ENCODE data around the gene MEFV.

MEFV gene

DNA sequence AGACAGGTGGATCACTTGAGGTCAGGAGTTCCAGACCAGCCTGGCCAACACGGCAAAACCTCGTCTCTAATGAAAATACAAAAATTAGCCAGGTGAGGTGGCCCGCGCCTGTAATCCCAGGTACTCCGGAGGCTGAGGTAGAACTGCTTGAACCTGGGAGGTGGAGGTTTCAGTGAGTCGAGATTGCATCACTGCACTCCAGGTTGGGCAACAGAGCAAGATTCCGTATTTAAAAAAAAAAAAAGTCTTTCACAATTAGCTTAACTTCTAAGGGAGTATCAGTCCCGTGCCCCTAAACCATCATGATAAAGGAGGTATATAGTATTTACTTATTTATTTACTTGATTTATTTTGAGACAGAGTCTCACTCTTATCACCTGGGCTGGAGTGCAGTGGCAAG lies 3.4 kb upstream of the MEFV start:
- Histone ChIP-seq H3K4me3 (no peak overlapping the region), H3K27ac (no peak overlapping the region), H3K9me3 (ENCODE audit: low read depth, low read length) (no peaks in the 10 kb centered on the region), H3K36me3 (ENCODE audit: insufficient read depth, low read length) (no peaks in the 10 kb centered on the region), H3K9ac (ENCODE audit: insufficient read length) (no peak overlapping the region)
- no peak for DNase-seq (ENCODE audit: low read depth, low spot score)
- TF ChIP-seq EZH2 (IDR thresholded peaks at IDR 0.05) (no peak), FOXP2 (optimal IDR thresholded peaks at IDR 0.05; ENCODE audit: control extremely low read depth, extremely low read length, insufficient read depth) (no peak), POLR2AphosphoS5 (IDR thresholded peaks at IDR 0.05; ENCODE audit: borderline replicate concordance, low read depth, low read length) (no peak)

DNA sequence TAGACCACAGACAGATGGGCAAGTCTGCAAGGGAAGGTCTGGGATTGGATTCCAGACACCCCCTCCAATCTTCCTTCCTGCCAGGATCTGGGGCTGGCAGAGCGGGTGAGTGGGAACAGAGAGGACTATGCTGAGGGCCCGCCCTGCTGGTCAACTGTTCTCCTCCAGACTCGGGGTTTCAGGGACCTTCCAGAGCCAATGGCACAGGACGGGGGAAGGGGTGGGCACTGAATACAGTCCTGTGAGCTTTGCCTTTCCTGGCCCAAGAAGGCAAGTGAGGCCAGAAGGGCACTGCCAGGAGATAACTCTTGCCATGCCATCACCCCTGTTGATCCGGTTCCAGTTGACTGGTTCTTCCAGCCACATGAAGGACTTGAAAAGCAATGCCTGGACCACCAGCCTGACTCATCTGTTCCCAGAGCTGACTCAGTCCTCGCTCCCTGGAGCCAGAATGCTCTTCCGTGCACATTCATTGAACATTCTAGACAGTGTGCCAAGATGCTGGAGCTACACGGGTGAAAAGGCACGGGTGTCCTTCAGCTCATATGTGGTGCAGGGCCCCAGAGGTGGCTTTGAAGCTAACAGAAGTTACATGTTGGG lies 533 bp upstream of the MEFV start:
- TF ChIP-seq POLR2AphosphoS5 (IDR thresholded peaks at IDR 0.05; ENCODE audit: borderline replicate concordance, low read depth, low read length) (no peak), EZH2 (IDR thresholded peaks at IDR 0.05) (no peak)
- Histone ChIP-seq H3K9ac (ENCODE audit: insufficient read length) (no peak overlapping the region), H3K27ac (no peak overlapping the region), H3K4me3 (no peak overlapping the region), H3K9me3 (ENCODE audit: low read depth, low read length) (no peaks in the 10 kb centered on the region), H3K36me3 (ENCODE audit: insufficient read depth, low read length) (no peaks in the 10 kb centered on the region)
- DNase-seq (ENCODE audit: low read depth, low spot score) = no peak

DNA sequence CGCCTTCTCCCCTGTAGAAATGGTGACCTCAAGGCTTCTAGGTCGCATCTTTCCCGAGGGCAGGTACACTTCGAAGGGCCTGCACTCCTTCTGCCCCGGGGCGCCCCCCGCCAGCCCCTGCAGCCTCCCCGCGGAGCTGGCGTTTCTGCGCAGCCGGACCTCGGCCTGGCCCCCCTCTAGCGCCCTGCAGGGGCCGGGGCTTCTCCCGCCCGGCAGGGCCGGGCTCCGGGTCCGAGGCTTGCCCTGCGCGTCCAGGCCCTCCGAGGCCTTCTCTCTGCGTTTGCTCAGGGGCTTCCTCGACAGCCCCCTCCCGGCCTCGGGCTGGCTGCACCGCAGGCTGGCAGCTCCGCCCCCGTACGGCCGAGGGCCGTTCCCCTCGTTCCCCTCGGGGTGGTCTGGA lies 2.1 kb downstream of the MEFV start:
- DNase-seq (ENCODE audit: low read depth, low spot score) = no peak
- no peaks in the 10 kb centered on the region for H3K9me3 ChIP-seq (ENCODE audit: low read depth, low read length)
- H3K27ac ChIP-seq = no peak overlapping the region
- no peak for TF ChIP-seq FOXP2 (optimal IDR thresholded peaks at IDR 0.05; ENCODE audit: control extremely low read depth, extremely low read length, insufficient read depth)
- no peak for TF ChIP-seq EZH2 (IDR thresholded peaks at IDR 0.05)
- TF ChIP-seq POLR2AphosphoS5 (IDR thresholded peaks at IDR 0.05; ENCODE audit: borderline replicate concordance, low read depth, low read length) = no peak
- H3K4me3 ChIP-seq = no peak overlapping the region
- no peaks in the 10 kb centered on the region for H3K36me3 ChIP-seq (ENCODE audit: insufficient read depth, low read length)
- H3K9ac ChIP-seq (ENCODE audit: insufficient read length) = no peak overlapping the region

- no peak for TF ChIP-seq EZH2 (IDR thresholded peaks at IDR 0.05)
- no peak for TF ChIP-seq FOXP2 (optimal IDR thresholded peaks at IDR 0.05; ENCODE audit: control extremely low read depth, extremely low read length, insufficient read depth)
- no peak for TF ChIP-seq POLR2AphosphoS5 (IDR thresholded peaks at IDR 0.05; ENCODE audit: borderline replicate concordance, low read depth, low read length)
- Histone ChIP-seq H3K9ac (ENCODE audit: insufficient read length) (no peak overlapping the region), H3K4me3 (no peak overlapping the region), H3K36me3 (ENCODE audit: insufficient read depth, low read length) (no peaks in the 10 kb centered on the region), H3K9me3 (ENCODE audit: low read depth, low read length) (no peaks in the 10 kb centered on the region), H3K27ac (no peak overlapping the region)
- no peak for DNase-seq (ENCODE audit: low read depth, low spot score)
These were observed 3.5 kb downstream of the MEFV start for GRCh38 chr16:3252967-3253366.

DNA sequence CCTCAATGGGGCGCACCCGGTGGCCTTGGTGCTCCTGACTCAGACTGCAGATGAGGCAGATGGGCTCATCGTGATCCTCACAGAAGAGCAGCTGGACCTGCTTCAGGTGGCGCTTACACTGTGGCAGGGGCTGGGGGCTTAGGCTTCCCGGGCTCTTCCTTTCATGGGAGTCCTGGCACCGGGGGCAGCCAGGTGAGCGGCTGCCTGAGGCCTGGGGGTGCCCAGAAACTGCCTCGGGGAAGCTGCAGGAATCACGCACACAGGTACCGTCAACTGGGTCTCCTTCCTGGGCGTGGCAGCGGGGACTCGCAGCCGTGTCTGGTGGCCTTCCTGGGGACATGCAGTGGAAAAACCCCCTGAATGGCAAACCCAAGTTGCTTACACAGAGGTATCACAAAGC lies 7.0 kb downstream of the MEFV start:
- no peak for DNase-seq (ENCODE audit: low read depth, low spot score)
- no peaks in the 10 kb centered on the region for H3K36me3 ChIP-seq (ENCODE audit: insufficient read depth, low read length)
- no peak overlapping the region for H3K27ac ChIP-seq
- TF ChIP-seq FOXP2 (optimal IDR thresholded peaks at IDR 0.05; ENCODE audit: control extremely low read depth, extremely low read length, insufficient read depth) = no peak
- TF ChIP-seq POLR2AphosphoS5 (IDR thresholded peaks at IDR 0.05; ENCODE audit: borderline replicate concordance, low read depth, low read length) = no peak
- TF ChIP-seq EZH2 (IDR thresholded peaks at IDR 0.05) = no peak
- H3K9ac ChIP-seq (ENCODE audit: insufficient read length) = no peak overlapping the region
- H3K9me3 ChIP-seq (ENCODE audit: low read depth, low read length) = no peaks in the 10 kb centered on the region
- no peak overlapping the region for H3K4me3 ChIP-seq

- Histone ChIP-seq H3K4me3 (no peak overlapping the region), H3K9me3 (ENCODE audit: low read depth, low read length) (no peaks in the 10 kb centered on the region), H3K27ac (no peak overlapping the region), H3K36me3 (ENCODE audit: insufficient read depth, low read length) (no peaks in the 10 kb centered on the region), H3K9ac (ENCODE audit: insufficient read length) (no peak overlapping the region)
- no peak for TF ChIP-seq POLR2AphosphoS5 (IDR thresholded peaks at IDR 0.05; ENCODE audit: borderline replicate concordance, low read depth, low read length)
- no peak for TF ChIP-seq EZH2 (IDR thresholded peaks at IDR 0.05)
- no peak for TF ChIP-seq FOXP2 (optimal IDR thresholded peaks at IDR 0.05; ENCODE audit: control extremely low read depth, extremely low read length, insufficient read depth)
- no peak for DNase-seq (ENCODE audit: low read depth, low spot score)
These were observed 7.4 kb downstream of the MEFV start for GRCh38 chr16:3249020-3249419.

GRCh38 chr16:3248596-3248995 lies 7.8 kb downstream of the MEFV start:
- DNase-seq (ENCODE audit: low read depth, low spot score) = no peak
- Histone ChIP-seq H3K4me3 (no peak overlapping the region), H3K27ac (no peak overlapping the region), H3K9me3 (ENCODE audit: low read depth, low read length) (no peaks in the 10 kb centered on the region), H3K36me3 (ENCODE audit: insufficient read depth, low read length) (no peaks in the 10 kb centered on the region), H3K9ac (ENCODE audit: insufficient read length) (no peak overlapping the region)
- TF ChIP-seq EZH2 (IDR thresholded peaks at IDR 0.05) (no peak), POLR2AphosphoS5 (IDR thresholded peaks at IDR 0.05; ENCODE audit: borderline replicate concordance, low read depth, low read length) (no peak), FOXP2 (optimal IDR thresholded peaks at IDR 0.05; ENCODE audit: control extremely low read depth, extremely low read length, insufficient read depth) (no peak)

GRCh38 chr16:3246876-3247275 lies 9.6 kb downstream of the MEFV start:
- TF ChIP-seq FOXP2 (optimal IDR thresholded peaks at IDR 0.05; ENCODE audit: control extremely low read depth, extremely low read length, insufficient read depth) (no peak), EZH2 (IDR thresholded peaks at IDR 0.05) (no peak), POLR2AphosphoS5 (IDR thresholded peaks at IDR 0.05; ENCODE audit: borderline replicate concordance, low read depth, low read length) (no peak)
- DNase-seq (ENCODE audit: low read depth, low spot score) = no peak

DNA sequence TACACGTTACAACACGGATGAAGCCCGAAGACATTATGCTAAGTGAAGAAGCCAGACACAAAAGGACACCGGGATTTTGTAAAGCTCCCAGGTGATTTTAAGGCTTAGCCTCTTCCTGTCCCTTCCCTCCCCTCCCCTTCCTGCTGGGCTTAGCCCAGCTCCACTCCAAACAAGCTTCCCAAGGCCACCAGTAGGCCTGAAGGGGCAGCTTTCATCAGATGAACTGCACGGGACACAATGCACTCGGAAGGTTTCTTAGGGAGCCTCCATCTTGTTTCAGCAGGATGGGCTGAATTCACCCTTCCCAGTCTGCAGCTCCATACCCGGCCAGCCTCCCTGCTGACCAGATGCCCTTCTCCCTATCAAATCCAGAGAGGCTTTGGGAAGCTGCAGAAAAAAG lies 10.4 kb downstream of the MEFV start:
- Histone ChIP-seq H3K9me3 (ENCODE audit: low read depth, low read length) (no peaks in the 10 kb centered on the region), H3K9ac (ENCODE audit: insufficient read length) (no peak overlapping the region), H3K36me3 (ENCODE audit: insufficient read depth, low read length) (no peaks in the 10 kb centered on the region), H3K4me3 (no peak overlapping the region), H3K27ac (no peak overlapping the region)
- TF ChIP-seq POLR2AphosphoS5 (IDR thresholded peaks at IDR 0.05; ENCODE audit: borderline replicate concordance, low read depth, low read length) = no peak
- TF ChIP-seq EZH2 (IDR thresholded peaks at IDR 0.05) = no peak
- no peak for TF ChIP-seq FOXP2 (optimal IDR thresholded peaks at IDR 0.05; ENCODE audit: control extremely low read depth, extremely low read length, insufficient read depth)
- DNase-seq (ENCODE audit: low read depth, low spot score) = no peak

More at GRCh38 chr16:3246876-3247275, 9.6 kb downstream of the MEFV start:
- Histone ChIP-seq H3K4me3 (no peak overlapping the region), H3K27ac (no peak overlapping the region), H3K36me3 (ENCODE audit: insufficient read depth, low read length) (no peaks in the 10 kb centered on the region), H3K9ac (ENCODE audit: insufficient read length) (no peak overlapping the region), H3K9me3 (ENCODE audit: low read depth, low read length) (no peaks in the 10 kb centered on the region)

Data from SK-N-MC (cell line).